ENCODE results near the gene LACTB. TPM values are rescaled to one million over a fixed set of nuclear protein-coding genes. Genes with fewer than 3 reads are reported as not detected.

The LACTB gene
- total and polyA plus RNA-seq, 2 donors (not counting 1 experiment from before 2014, with no cell fraction given): 29.2 to 42.8 TPM

DNA sequence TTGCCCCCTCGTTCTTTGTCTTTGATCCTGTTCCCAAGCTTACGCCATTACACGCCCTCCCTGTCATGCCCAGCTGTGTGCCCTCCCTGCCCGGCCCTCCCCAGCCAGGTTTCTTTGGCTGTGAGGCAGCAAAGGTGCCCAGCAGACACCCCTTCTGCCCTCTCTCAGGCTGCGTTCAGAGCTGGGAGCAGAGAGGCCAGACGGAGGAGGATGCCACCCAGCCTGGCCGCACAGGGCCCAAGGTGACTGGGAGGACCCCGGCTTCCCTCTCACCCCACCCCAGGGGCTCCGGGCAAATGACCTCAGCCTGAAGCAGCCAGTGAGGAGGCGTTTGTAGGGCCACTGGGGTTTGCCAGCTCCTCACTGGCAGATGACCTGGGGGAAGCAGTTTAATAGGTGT, 30.8 kb upstream of the LACTB start:
- Histone ChIP-seq H2AFZ (ENCODE audit: low read length) (no peak overlapping the region), H3K27ac (ENCODE audit: insufficient read depth, low read length) (no peak overlapping the region), H3K9me3 (ENCODE audit: control insufficient read depth, insufficient read depth, low read depth, low read length) (no peaks in the 10 kb centered on the region), H4K20me1 (ENCODE audit: control insufficient read depth, extremely low read depth, insufficient read depth, low read length) (no peaks in the 10 kb centered on the region), H3K36me3 (ENCODE audit: control insufficient read depth, insufficient read depth, low read length) (no peaks in the 10 kb centered on the region), H3K9ac (ENCODE audit: insufficient read depth, low read length) (no peak overlapping the region), H3K4me3 (replicated peaks in 1 of 4; ENCODE audit: control extremely low read depth in 1 of 4, insufficient read depth in 1 of 4, low read depth in 3 of 4, low read length in 4 of 4) (no peak overlapping the region), H3K4me2 (ENCODE audit: extremely low read depth, insufficient read depth, low read length) (no peak overlapping the region), H3K27me3 (ENCODE audit: control insufficient read depth, insufficient read depth, low read length) (no peaks in the 10 kb centered on the region), H3K4me1 (ENCODE audit: control insufficient read depth, extremely low read depth, insufficient read depth, low read length) (peaks cover 21% of the 10 kb centered on the region), H3K79me2 (ENCODE audit: control insufficient read depth, insufficient read depth, low read length) (no peaks in the 10 kb centered on the region)
- DNase-seq (ENCODE audit: low read depth in 2 of 2): no peak
- no peak for TF ChIP-seq EZH2 (IDR thresholded peaks at IDR 0.05; ENCODE audit: low read length, missing control alignments)
- TF ChIP-seq, protein P1, sequence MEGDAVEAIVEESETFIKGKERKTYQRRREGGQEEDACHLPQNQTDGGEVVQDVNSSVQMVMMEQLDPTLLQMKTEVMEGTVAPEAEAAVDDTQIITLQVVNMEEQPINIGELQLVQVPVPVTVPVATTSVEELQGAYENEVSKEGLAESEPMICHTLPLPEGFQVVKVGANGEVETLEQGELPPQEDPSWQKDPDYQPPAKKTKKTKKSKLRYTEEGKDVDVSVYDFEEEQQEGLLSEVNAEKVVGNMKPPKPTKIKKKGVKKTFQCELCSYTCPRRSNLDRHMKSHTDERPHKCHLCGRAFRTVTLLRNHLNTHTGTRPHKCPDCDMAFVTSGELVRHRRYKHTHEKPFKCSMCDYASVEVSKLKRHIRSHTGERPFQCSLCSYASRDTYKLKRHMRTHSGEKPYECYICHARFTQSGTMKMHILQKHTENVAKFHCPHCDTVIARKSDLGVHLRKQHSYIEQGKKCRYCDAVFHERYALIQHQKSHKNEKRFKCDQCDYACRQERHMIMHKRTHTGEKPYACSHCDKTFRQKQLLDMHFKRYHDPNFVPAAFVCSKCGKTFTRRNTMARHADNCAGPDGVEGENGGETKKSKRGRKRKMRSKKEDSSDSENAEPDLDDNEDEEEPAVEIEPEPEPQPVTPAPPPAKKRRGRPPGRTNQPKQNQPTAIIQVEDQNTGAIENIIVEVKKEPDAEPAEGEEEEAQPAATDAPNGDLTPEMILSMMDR (conservative IDR thresholded peaks at IDR 0.05 in 1 of 2, IDR thresholded peaks at IDR 0.05 in 1 of 2; ENCODE audit: low read depth in 1 of 2, low read length in 2 of 2): no peak

DNA sequence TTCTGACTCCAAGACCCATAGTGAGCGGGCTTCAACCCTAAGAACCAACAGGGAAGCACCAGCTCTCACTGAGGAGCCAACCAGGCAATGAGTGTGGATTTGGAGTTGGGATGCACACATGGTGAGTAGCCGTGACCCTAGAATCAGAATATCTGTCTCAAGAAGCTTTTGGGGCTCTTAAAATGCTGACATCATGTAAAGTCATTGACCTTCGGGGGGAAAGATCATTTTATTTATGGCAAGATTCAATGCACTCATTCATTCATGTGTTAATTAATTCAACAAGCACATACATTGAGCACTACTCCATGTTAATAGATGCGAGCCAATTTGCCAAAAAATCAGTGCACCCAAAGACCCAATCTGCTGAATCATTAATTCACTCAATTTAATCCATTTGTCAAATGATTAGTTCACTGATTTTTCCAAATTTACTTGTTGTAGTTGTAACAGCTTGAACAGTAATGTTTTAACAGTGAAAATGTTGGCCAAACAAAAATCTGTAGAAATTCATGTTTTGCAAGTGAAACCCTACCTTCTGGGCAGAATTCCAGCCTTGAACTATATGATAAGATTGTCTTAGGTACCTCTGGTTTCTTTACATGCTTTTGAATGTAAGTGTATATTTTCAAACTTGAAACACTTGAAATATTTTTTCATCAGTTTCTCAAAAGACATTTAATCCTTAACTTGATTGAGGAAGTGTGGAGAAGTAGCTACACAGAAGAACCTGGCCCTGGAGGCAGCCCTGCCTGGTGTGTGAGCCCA, 29.8 kb upstream of the LACTB start:
- no peaks in the 10 kb centered on the region for H3K27me3 ChIP-seq (ENCODE audit: control insufficient read depth, insufficient read depth, low read length)
- no peaks in the 10 kb centered on the region for H3K9me3 ChIP-seq (ENCODE audit: control insufficient read depth, insufficient read depth, low read depth, low read length)
- H3K4me3 ChIP-seq (replicated peaks in 1 of 4; ENCODE audit: control extremely low read depth in 1 of 4, insufficient read depth in 1 of 4, low read depth in 3 of 4, low read length in 4 of 4): no peak overlapping the region
- H3K9ac ChIP-seq (ENCODE audit: insufficient read depth, low read length): no peak overlapping the region
- no peak overlapping the region for H3K4me2 ChIP-seq (ENCODE audit: extremely low read depth, insufficient read depth, low read length)
- H3K4me1 ChIP-seq (ENCODE audit: control insufficient read depth, extremely low read depth, insufficient read depth, low read length): peaks cover 19% of the 10 kb centered on the region
- DNase-seq (ENCODE audit: low read depth in 2 of 2): no peak
- no peaks in the 10 kb centered on the region for H3K36me3 ChIP-seq (ENCODE audit: control insufficient read depth, insufficient read depth, low read length)
- H3K79me2 ChIP-seq (ENCODE audit: control insufficient read depth, insufficient read depth, low read length): no peaks in the 10 kb centered on the region
- no peak overlapping the region for H2AFZ ChIP-seq (ENCODE audit: low read length)
- H3K27ac ChIP-seq (ENCODE audit: insufficient read depth, low read length): no peak overlapping the region
- no peak for TF ChIP-seq EZH2 (IDR thresholded peaks at IDR 0.05; ENCODE audit: low read length, missing control alignments)
- TF ChIP-seq, protein P1 (conservative IDR thresholded peaks at IDR 0.05 in 1 of 2, IDR thresholded peaks at IDR 0.05 in 1 of 2; ENCODE audit: low read depth in 1 of 2, low read length in 2 of 2): no peak
- H4K20me1 ChIP-seq (ENCODE audit: control insufficient read depth, extremely low read depth, insufficient read depth, low read length): no peaks in the 10 kb centered on the region

DNA sequence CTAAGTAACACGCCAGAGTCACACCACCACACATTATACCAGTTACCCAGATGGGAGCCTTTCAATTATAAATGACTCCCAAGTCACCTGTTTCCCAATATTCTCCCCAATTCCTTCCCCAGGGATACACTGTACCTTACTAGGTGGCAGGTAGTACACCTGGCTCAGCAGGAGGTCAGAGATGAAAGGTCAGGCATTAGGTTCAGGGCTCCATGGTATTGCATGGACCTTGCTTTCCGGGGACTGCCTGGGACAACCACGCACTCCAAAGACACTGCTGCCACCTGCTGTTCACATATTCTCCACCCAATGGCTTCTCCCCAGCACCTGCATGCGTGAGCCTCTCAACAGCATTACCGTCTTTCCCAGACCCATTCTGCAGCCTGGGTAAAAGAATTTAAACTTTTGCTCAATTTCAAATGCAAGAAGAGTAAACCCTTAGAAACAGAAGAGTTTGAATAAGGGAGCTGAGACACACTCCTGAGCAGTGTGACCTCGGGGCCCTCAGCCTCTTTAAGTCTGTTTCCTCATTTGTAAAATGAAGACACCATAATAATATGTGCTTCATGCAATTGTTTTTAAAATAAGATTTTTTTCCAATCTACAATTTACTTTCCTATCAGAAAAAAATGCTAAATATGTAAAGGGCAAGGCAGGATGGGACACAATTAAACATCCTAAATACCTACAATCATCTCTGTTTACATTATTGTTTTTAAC, 28.0 kb upstream of the LACTB start:
- no peaks in the 10 kb centered on the region for H3K27me3 ChIP-seq (ENCODE audit: control insufficient read depth, insufficient read depth, low read length)
- H3K79me2 ChIP-seq (ENCODE audit: control insufficient read depth, insufficient read depth, low read length): no peaks in the 10 kb centered on the region
- H3K36me3 ChIP-seq (ENCODE audit: control insufficient read depth, insufficient read depth, low read length): no peaks in the 10 kb centered on the region
- DNase-seq (ENCODE audit: low read depth in 2 of 2): peak; percentile 64 to 79
- peaks cover 19% of the 10 kb centered on the region for H3K4me1 ChIP-seq (ENCODE audit: control insufficient read depth, extremely low read depth, insufficient read depth, low read length)
- no peak overlapping the region for H3K4me3 ChIP-seq (replicated peaks in 1 of 4; ENCODE audit: control extremely low read depth in 1 of 4, insufficient read depth in 1 of 4, low read depth in 3 of 4, low read length in 4 of 4)
- no peaks in the 10 kb centered on the region for H3K9me3 ChIP-seq (ENCODE audit: control insufficient read depth, insufficient read depth, low read depth, low read length)
- TF ChIP-seq EZH2 (IDR thresholded peaks at IDR 0.05; ENCODE audit: low read length, missing control alignments): no peak
- TF ChIP-seq, protein P1 (conservative IDR thresholded peaks at IDR 0.05 in 1 of 2, IDR thresholded peaks at IDR 0.05 in 1 of 2; ENCODE audit: low read depth in 1 of 2, low read length in 2 of 2): peak; percentile 85 to 88
- no peak overlapping the region for H3K27ac ChIP-seq (ENCODE audit: insufficient read depth, low read length)
- H3K9ac ChIP-seq (ENCODE audit: insufficient read depth, low read length): no peak overlapping the region
- no peak overlapping the region for H2AFZ ChIP-seq (ENCODE audit: low read length)
- H4K20me1 ChIP-seq (ENCODE audit: control insufficient read depth, extremely low read depth, insufficient read depth, low read length): no peaks in the 10 kb centered on the region
- no peak overlapping the region for H3K4me2 ChIP-seq (ENCODE audit: extremely low read depth, insufficient read depth, low read length)

Data from fibroblast of lung (primary cell).